ENCODE measurements around the gene GABRG3. TPM values are rescaled to one million over a fixed set of nuclear protein-coding genes. Genes with fewer than 3 reads are reported as not detected.

GABRG3 gene
- total RNA-seq, 1 donor from 2014 or later: not detected

DNA sequence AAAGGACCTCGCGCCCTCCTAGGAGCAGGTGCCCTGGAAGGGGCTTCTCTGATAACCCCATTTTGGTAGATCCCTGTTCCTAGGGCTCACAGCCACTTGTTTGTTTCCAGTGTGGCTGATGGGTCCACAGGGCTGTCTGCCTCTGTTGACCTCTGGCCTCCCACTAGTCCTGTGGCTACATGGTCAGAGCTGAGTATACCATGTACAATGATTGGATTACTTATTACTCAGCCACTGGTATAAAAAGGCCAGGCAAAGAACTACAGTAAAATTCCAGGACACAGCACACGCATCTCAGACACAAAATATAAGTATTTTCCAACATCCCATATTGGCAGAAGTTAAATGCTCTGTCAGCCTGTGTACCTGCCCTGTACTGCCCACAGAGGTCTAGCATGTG, 277.3 kb downstream of the GABRG3 start:
- no peak overlapping the region for H3K27ac ChIP-seq
- no peaks in the 10 kb centered on the region for H3K9me3 ChIP-seq
- no peak for ATAC-seq
- H3K4me1 ChIP-seq: no peaks in the 10 kb centered on the region
- TF ChIP-seq, protein P1, sequence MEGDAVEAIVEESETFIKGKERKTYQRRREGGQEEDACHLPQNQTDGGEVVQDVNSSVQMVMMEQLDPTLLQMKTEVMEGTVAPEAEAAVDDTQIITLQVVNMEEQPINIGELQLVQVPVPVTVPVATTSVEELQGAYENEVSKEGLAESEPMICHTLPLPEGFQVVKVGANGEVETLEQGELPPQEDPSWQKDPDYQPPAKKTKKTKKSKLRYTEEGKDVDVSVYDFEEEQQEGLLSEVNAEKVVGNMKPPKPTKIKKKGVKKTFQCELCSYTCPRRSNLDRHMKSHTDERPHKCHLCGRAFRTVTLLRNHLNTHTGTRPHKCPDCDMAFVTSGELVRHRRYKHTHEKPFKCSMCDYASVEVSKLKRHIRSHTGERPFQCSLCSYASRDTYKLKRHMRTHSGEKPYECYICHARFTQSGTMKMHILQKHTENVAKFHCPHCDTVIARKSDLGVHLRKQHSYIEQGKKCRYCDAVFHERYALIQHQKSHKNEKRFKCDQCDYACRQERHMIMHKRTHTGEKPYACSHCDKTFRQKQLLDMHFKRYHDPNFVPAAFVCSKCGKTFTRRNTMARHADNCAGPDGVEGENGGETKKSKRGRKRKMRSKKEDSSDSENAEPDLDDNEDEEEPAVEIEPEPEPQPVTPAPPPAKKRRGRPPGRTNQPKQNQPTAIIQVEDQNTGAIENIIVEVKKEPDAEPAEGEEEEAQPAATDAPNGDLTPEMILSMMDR (IDR thresholded peaks at IDR 0.05): no peak
- H3K4me3 ChIP-seq: no peak overlapping the region
- no peaks in the 10 kb centered on the region for H3K27me3 ChIP-seq (ENCODE audit: low read depth)
- intact Hi-C loops (cut with DNase I): no loop called here
- no peak for DNase-seq
- no peaks in the 10 kb centered on the region for H3K36me3 ChIP-seq

DNA sequence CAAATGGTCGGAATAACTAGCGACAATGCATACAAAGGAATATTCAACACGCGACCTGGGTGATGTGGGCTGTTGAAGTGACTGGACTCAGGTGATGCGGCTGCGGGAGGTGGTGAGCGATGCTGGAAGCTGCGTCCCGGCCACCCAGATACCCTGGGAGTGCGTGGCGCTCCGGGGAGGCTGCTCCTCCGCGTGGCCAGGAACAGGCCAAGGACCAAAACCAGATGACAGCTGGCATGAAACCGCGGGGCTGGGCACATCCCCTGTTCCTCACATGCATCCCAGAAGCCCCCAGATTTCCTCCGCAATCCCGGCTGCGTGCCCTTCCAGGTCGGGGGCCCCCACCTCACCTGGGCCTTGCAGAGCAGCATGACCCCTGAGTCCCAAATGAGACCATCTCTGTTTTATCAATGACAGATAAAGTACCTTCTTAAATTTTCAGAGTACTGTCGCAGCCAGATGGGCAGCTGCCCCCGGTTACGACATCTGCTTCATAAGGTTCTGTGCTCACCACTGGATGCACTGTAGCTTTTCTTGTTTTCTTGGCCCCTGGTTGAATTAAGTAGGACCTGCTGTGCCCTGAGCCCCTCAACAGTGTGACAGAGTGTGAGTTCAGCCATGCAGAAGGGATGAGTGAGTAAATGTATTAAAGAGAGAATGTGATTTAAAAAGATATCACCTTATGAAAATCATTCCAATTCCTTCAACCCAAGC, 278.2 kb downstream of the GABRG3 start:
- DNase-seq (no peak), ATAC-seq (no peak)
- no peak overlapping the region for H3K4me3 ChIP-seq
- H3K36me3 ChIP-seq: no peaks in the 10 kb centered on the region
- TF ChIP-seq, protein P1 (IDR thresholded peaks at IDR 0.05): no peak
- no peaks in the 10 kb centered on the region for H3K4me1 ChIP-seq
- no peaks in the 10 kb centered on the region for H3K27me3 ChIP-seq (ENCODE audit: low read depth)
- intact Hi-C loops (cut with DNase I): no loop called here
- H3K9me3 ChIP-seq: no peaks in the 10 kb centered on the region
- H3K27ac ChIP-seq: no peak overlapping the region

DNA sequence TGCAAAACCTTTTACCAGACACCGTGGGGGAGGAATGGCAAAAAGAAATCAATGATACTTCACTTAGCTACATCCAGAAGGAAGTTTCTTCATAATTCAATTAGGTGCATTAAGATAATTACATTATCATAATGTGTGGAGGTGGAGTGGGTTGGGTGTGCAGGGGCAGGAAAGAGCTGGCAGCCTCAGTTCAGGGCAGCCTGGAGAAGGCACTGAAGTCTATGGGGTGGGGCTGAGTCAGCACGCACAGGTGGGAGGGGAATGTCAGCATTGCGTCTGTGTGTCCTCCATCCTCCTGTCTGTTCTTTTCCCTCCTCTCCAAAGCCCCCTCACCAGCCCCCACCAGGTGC, 278.8 kb downstream of the GABRG3 start:
- TF ChIP-seq, protein P1 (IDR thresholded peaks at IDR 0.05): no peak
- no peak for ATAC-seq
- Histone ChIP-seq H3K4me3 (no peak overlapping the region), H3K36me3 (no peaks in the 10 kb centered on the region), H3K9me3 (no peaks in the 10 kb centered on the region), H3K27me3 (ENCODE audit: low read depth) (no peaks in the 10 kb centered on the region), H3K4me1 (no peaks in the 10 kb centered on the region), H3K27ac (no peak overlapping the region)
- DNase-seq: no peak
- intact Hi-C loops (cut with DNase I): no loop called here

DNA sequence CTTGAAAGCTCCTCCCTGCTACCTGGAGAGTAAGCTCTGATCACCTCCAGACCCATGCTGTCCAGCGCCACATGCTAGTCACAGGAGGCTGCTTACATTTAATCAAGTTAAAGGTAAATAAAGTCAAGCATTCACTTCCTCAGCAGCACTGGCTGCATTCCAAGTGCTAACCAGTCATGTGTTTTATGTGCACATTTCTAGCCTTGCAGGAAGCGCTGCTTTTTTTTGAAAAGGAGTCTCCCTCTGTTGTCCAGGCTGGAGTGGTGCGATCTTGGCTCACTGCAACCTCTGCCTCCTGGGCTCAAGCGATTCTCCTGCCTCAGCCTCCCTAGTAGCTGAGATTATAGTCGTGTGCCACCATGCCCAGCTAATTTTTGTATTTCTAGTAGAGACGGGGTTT, 279.2 kb downstream of the GABRG3 start:
- TF ChIP-seq, protein P1 (IDR thresholded peaks at IDR 0.05): peak; percentile 25
- intact Hi-C loops (cut with DNase I): no loop called here
- Histone ChIP-seq H3K27me3 (ENCODE audit: low read depth) (no peaks in the 10 kb centered on the region), H3K36me3 (no peaks in the 10 kb centered on the region), H3K9me3 (no peaks in the 10 kb centered on the region), H3K4me3 (no peak overlapping the region), H3K27ac (no peak overlapping the region), H3K4me1 (no peaks in the 10 kb centered on the region)
- ATAC-seq (no peak), DNase-seq (no peak)

DNA sequence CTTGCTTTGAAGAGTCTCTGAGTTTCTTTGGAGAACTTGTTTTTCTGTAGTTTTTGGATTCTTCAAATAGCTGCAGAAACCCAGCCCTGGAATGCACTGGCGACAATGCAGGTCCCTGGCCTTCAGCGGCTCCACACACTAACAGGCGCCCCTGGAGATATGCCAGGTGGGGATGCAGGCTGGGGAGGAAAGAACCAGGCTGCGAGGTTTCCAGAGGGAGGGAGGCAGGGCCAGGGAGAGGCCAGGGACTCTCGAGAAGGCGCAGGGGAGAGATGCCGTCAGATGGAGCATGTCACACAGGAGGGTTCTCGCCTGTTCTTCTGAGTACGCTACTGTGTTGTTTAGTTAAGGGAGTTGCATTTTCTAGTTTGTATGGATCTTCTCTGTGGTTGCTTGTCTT, 283.1 kb downstream of the GABRG3 start:
- ATAC-seq: no peak
- Histone ChIP-seq H3K36me3 (no peaks in the 10 kb centered on the region), H3K4me1 (no peaks in the 10 kb centered on the region), H3K27ac (no peak overlapping the region), H3K4me3 (no peak overlapping the region), H3K9me3 (no peaks in the 10 kb centered on the region), H3K27me3 (ENCODE audit: low read depth) (no peaks in the 10 kb centered on the region)
- intact Hi-C loops (cut with DNase I): no loop called here
- TF ChIP-seq, protein P1 (IDR thresholded peaks at IDR 0.05): no peak
- DNase-seq: no peak
